Brain microvascular endothelial cell (primary cell): ENCODE measurements around the gene CRACDL.

ENCODE experiments used
- DNase-seq: peaks from one replicate; pipeline ENCODE4 v3.0.0-alpha.2; 2020
- H3K27ac ChIP-seq: fragments of 250-450 bp; sonication (Bioruptor Pico); 2 replicates; pipeline ENCODE4 v1.5.1; 2020; ENCODE audit warnings: mild to moderate bottlenecking, moderate library complexity
- H3K27me3 ChIP-seq: fragments of 250-450 bp; sonication (Bioruptor Pico); replicated peaks from 2 replicates; pipeline ENCODE4 v1.5.1; 2020; ENCODE audit warnings: mild to moderate bottlenecking
- H3K36me3 ChIP-seq: fragments of 250-450 bp; sonication (Bioruptor Pico); replicated peaks from 2 replicates; pipeline ENCODE4 v1.5.1; 2020; ENCODE audit warnings: mild to moderate bottlenecking
- H3K4me3 ChIP-seq: 2 replicates; pipeline ENCODE4 v1.5.1; 2011; ENCODE audit warnings: low read depth, mild to moderate bottlenecking, control low read depth, low read length, moderate library complexity
- in situ Hi-C: cut with HindIII; loops from 2 replicates; pipeline ENCODE4 v1.10.0; 2017; ENCODE audit warnings: low sequenced_read_pairs, low pct_ligation_motif_present
- TF ChIP-seq, protein P1 (sequence below): IDR thresholded peaks from 2 replicates; pipeline ENCODE4 v1.5.1; 2011; ENCODE audit warnings: low read depth, mild to moderate bottlenecking, moderate library complexity, low read length, control low read depth, inconsistent platforms; ENCODE audit errors: missing control alignments

The CRACDL gene

DNA sequence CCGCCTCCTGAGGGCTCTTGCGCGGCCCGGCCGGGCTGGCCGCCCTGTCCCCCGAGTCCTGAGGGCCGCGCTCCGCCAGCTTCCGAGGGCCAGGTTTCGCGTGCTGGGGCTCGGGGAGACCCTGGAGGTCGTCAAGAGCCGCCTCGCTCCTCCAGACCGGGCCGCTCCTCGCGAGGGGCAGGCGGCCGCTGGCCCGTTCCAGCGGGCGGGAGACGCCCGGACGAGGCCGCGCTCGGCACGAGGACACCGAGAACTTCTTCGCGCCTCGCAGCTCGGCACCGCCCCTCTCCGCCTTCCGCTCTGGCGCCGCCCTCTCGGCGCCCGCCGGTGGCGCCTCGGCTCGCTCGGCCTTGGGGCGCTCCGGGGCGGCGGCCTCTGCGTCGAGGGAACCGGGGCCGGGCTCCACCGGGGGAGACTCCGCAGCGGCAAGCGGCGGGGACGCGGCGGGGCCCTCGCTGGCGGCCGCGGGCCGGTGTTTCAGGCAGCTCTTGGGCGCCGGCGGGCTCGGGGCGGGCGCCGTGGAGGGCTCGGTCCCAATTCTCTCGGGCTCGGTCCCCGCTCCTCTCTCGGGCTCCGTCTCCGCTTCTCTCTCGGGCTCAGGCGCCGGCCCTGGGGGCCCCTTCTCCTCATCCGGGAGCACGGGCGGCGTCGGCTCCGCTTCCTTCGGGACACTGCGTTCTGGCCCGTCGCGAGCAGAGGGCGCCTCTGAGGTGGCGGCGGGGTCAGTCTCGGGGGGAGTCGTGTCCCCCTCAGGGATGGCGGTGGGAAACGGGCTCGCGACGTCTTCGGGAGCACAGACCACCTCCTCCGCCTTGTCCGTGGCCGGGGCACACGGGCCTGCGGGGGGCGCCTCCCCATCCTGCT, 113.5 kb downstream of the CRACDL start:
- in situ Hi-C loops = no loop called here
- TF ChIP-seq, protein P1, sequence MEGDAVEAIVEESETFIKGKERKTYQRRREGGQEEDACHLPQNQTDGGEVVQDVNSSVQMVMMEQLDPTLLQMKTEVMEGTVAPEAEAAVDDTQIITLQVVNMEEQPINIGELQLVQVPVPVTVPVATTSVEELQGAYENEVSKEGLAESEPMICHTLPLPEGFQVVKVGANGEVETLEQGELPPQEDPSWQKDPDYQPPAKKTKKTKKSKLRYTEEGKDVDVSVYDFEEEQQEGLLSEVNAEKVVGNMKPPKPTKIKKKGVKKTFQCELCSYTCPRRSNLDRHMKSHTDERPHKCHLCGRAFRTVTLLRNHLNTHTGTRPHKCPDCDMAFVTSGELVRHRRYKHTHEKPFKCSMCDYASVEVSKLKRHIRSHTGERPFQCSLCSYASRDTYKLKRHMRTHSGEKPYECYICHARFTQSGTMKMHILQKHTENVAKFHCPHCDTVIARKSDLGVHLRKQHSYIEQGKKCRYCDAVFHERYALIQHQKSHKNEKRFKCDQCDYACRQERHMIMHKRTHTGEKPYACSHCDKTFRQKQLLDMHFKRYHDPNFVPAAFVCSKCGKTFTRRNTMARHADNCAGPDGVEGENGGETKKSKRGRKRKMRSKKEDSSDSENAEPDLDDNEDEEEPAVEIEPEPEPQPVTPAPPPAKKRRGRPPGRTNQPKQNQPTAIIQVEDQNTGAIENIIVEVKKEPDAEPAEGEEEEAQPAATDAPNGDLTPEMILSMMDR = peak; percentile 43
- Histone ChIP-seq H3K4me3 (no peak overlapping the region), H3K27ac (no peak overlapping the region), H3K27me3 (peaks cover 7% of the 10 kb centered on the region), H3K36me3 (no peaks in the 10 kb centered on the region)
- DNase-seq = no peak

DNA sequence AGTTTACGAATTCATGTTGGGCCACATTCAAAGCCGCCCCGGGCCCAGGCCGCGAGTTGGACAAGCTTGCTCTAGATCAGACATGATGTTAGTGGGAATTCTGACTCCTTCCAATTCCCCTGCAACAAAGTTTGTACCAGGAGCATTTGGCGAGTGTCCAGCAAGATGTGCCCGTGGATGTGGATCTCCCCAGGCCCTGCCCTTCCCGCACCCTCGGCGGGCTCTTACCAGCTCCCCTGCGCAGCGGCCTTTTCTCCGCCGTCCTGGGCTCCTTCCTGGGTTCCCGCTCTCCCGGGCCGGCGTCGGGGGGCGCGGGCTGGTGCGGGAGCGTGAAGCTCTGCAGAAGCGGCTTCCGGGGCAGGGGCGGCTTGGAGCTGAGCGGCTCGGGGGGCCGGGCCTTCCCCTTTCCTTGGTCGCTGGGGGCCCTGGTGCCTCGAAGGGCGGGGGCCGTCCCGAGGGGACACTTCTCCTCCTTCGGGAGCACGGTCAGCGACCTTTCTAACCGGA, 114.3 kb downstream of the CRACDL start:
- DNase-seq = no peak
- TF ChIP-seq, protein P1 = no peak
- no peak overlapping the region for H3K27ac ChIP-seq
- in situ Hi-C loops = no loop called here
- H3K27me3 ChIP-seq = peaks cover 7% of the 10 kb centered on the region
- no peak overlapping the region for H3K4me3 ChIP-seq
- H3K36me3 ChIP-seq = no peaks in the 10 kb centered on the region

DNA sequence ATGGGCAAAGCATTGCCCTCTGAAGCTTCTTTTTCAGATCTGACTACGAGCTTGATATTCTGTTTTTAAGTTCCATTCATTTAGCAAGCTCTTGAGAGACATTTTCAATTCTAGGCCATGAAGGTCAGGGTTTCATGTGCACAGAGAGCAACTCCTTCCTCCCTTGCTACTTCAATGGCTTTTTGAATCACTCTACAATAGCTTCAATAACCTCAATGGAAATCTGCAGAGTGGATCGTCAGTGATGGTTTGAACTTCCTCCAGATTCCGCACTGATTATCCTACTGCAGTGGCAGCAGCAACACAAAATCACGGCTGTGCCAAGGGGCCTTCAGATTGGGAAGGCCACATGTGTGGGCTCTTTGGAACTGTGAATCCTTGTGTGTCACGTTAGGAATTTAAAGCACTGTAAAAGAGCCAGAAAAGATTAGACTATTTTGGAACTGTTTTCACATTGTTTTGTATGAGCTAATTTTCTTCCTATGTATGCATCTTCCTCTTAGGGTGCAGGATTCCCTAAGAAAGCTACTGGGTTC, 116.7 kb downstream of the CRACDL start:
- in situ Hi-C loops = no loop called here
- H3K27me3 ChIP-seq = peaks cover 4% of the 10 kb centered on the region
- H3K36me3 ChIP-seq = no peaks in the 10 kb centered on the region
- DNase-seq = no peak
- no peak overlapping the region for H3K27ac ChIP-seq
- TF ChIP-seq, protein P1 = no peak
- H3K4me3 ChIP-seq = no peak overlapping the region

DNA sequence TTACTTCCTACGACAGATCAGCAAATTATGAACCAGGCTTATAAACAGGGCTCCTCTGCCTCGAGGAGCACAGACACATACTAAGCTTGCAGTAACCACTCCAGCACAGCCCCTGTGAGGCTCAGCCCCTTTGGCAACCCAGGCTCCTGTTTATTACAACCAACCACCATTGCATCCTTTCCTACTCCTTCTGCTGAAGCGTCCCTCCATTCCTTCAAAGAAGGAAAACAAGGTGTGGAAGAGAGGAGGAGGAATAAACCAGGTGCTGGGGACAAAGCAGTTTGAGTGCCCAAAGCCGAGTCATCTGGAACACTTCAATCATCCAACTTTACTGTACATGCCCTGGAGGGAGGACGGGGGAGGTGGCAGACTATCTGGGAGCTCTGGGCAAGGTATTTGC, 117.9 kb downstream of the CRACDL start:
- Histone ChIP-seq H3K27ac (no peak overlapping the region), H3K36me3 (no peaks in the 10 kb centered on the region), H3K27me3 (no peaks in the 10 kb centered on the region), H3K4me3 (no peak overlapping the region)
- TF ChIP-seq, protein P1 = no peak
- in situ Hi-C loops = no loop called here
- no peak for DNase-seq

DNA sequence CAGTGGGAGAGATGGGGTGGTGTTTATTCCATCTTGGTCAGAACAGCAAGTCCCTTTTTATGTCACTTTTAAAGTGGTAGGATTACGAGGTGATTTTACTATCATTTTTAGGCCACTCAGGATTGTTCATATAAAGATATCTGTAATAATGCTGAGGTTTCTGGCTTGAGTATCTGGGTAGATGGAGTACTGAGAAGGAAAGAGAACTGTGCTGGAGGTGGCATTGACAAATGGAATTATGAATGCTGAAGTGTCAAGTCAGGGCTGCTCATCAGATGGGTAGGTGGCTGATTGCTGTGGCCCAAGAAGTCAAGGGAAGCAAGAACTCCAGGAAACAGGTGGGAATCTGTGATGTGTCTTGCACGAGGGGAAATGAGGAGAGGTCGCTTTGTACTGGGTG, 119.7 kb downstream of the CRACDL start:
- H3K27ac ChIP-seq = no peak overlapping the region
- H3K27me3 ChIP-seq = no peaks in the 10 kb centered on the region
- DNase-seq = no peak
- no peaks in the 10 kb centered on the region for H3K36me3 ChIP-seq
- in situ Hi-C loops = no loop called here
- TF ChIP-seq, protein P1 = no peak
- no peak overlapping the region for H3K4me3 ChIP-seq
